IMR-90 (cell line): ENCODE results near the gene TPRKB. TPM values are rescaled to one million over a fixed set of nuclear protein-coding genes. Genes with fewer than 3 reads are reported as not detected.
"Not testable (repeated sequence)": the region's sequence is repeated elsewhere in the genome, so short reads cannot be mapped to it uniquely, and the experiment has no call there.

Experiments used
- ATAC-seq: fragments of 200-7000 bp; cut with Tn5 transposase; 2 replicates; pipeline ENCODE4 v1.9.1; 2020; ENCODE audit warnings: low read depth, mild to moderate bottlenecking, moderate library complexity
- BruUV-seq: library from RNA; stranded (reverse); fragments of 400-500 nt; replicated peaks from 2 replicates; lab custom pipeline; 2021; lab: Mats Ljungman, UMichigan
- CTCF ChIA-PET: fragments of 300-600 bp; formaldehyde crosslinking; extraction: SDS; loops from one replicate; lab custom pipeline; 2021; ENCODE audit warnings: antibody characterized with exemption; lab: Yijun Ruan, JAX
- POLR2A ChIA-PET: fragments of 300-600 bp; sonication (Branson Sonifier 250); formaldehyde crosslinking; loops from one replicate; lab custom pipeline; 2022; ENCODE audit warnings: antibody characterized with exemption; ENCODE audit not compliant: unreplicated experiment; lab: Charles Lee
- DNase-seq: peaks from one replicate; pipeline ENCODE4 v3.0.0; 2013
- H2AFZ ChIP-seq: replicated peaks from 2 replicates; pipeline ENCODE3; 2013; ENCODE audit warnings: low read length, mild to moderate bottlenecking; ENCODE audit not compliant: poor library complexity
- H2AK5ac ChIP-seq: 2 replicates; pipeline ENCODE4 v1.6.1; 2013; ENCODE audit warnings: low read depth, low read length, inconsistent platforms
- H2AK9ac ChIP-seq: replicated peaks from 2 replicates; pipeline ENCODE3; 2013; ENCODE audit warnings: mild to moderate bottlenecking, low read depth, low read length, moderate library complexity; ENCODE audit not compliant: poor library complexity
- H2BK120ac ChIP-seq: 2 replicates; pipeline ENCODE4 v1.6.1; 2013; ENCODE audit warnings: low read depth, low read length, inconsistent platforms
- H2BK15ac ChIP-seq: 3 replicates; pipeline ENCODE4 v1.6.1; 2013; ENCODE audit warnings: low read depth, low read length, inconsistent platforms
- H2BK20ac ChIP-seq: 2 replicates; pipeline ENCODE4 v1.6.1; 2013; ENCODE audit warnings: low read depth, mild to moderate bottlenecking, inconsistent platforms, low read length, moderate library complexity
- H2BK5ac ChIP-seq: 2 replicates; pipeline ENCODE4 v1.6.1; 2013; ENCODE audit warnings: mild to moderate bottlenecking, low read depth, low read length, inconsistent platforms; ENCODE audit not compliant: poor library complexity, severe bottlenecking
- H3K14ac ChIP-seq: replicated peaks from 2 replicates; pipeline ENCODE4 v1.6.1; 2013; ENCODE audit warnings: low read depth, low read length, inconsistent platforms
- H3K18ac ChIP-seq: 2 replicates; pipeline ENCODE4 v1.6.1; 2013; ENCODE audit warnings: low read depth, low read length, control low read depth
- H3K23ac ChIP-seq: 2 replicates; pipeline ENCODE4 v1.6.1; 2013; ENCODE audit warnings: low read depth, low read length, inconsistent platforms
- H3K27ac ChIP-seq: 2 replicates; pipeline ENCODE4 v1.5.1; 2013; ENCODE audit warnings: mild to moderate bottlenecking, control low read depth, low read length; ENCODE audit not compliant: insufficient read depth
- H3K27me3 ChIP-seq: 2 replicates; pipeline ENCODE4 v1.6.1; 2013; ENCODE audit warnings: low read length; ENCODE audit not compliant: control insufficient read depth, insufficient read depth
- H3K36me3 ChIP-seq: 2 replicates; pipeline ENCODE4 v1.6.1; 2013; ENCODE audit warnings: low read length, mixed read lengths; ENCODE audit not compliant: control insufficient read depth, insufficient read depth
- H3K4ac ChIP-seq: 2 replicates; pipeline ENCODE4 v1.6.1; 2013; ENCODE audit warnings: low read depth, low read length, inconsistent platforms
- H3K4me1 ChIP-seq: 2 replicates; pipeline ENCODE4 v1.6.1; 2013; ENCODE audit warnings: low read length, mixed read lengths; ENCODE audit not compliant: control insufficient read depth, insufficient read depth
- H3K4me2 ChIP-seq: 2 replicates; pipeline ENCODE4 v1.6.1; 2013; ENCODE audit warnings: low read depth, mild to moderate bottlenecking, control low read depth, low read length, moderate library complexity
- H3K4me3 ChIP-seq: 2 replicates; pipeline ENCODE4 v1.5.1; 2013; ENCODE audit warnings: low read depth, mild to moderate bottlenecking, control low read depth, low read length, moderate library complexity; ENCODE audit not compliant: insufficient read depth
- H3K56ac ChIP-seq: 2 replicates; pipeline ENCODE4 v1.6.1; 2013; ENCODE audit warnings: low read length, inconsistent platforms; ENCODE audit not compliant: insufficient read depth; ENCODE audit errors: extremely low read depth
- H3K79me1 ChIP-seq, 2 experiments: 2 replicates each; pipeline ENCODE4 v1.6.1; 2013; ENCODE audit warnings: low read length in 2 of 2, inconsistent platforms in 1 of 2, low read depth in 1 of 2
- H3K9ac ChIP-seq: 2 replicates; pipeline ENCODE4 v1.6.1; 2013; ENCODE audit warnings: low read depth, low read length, control low read depth
- H3K9me1 ChIP-seq: 2 replicates; pipeline ENCODE4 v1.6.1; 2013; ENCODE audit warnings: low read length, inconsistent platforms; ENCODE audit not compliant: insufficient read depth
- H3K9me3 ChIP-seq: 2 replicates; pipeline ENCODE4 v1.6.1; 2013; ENCODE audit warnings: low read length; ENCODE audit not compliant: control insufficient read depth, insufficient read depth
- H4K20me1 ChIP-seq: 2 replicates; pipeline ENCODE4 v1.6.1; 2013; ENCODE audit warnings: low read length, inconsistent platforms; ENCODE audit not compliant: insufficient read depth
- H4K5ac ChIP-seq: 2 replicates; pipeline ENCODE4 v1.6.1; 2013; ENCODE audit warnings: mild to moderate bottlenecking, low read depth, low read length, control low read depth
- H4K8ac ChIP-seq, 2 experiments: 2 replicates each; pipeline ENCODE4 v1.6.1; 2013; ENCODE audit warnings: low read depth in 2 of 2, low read length in 2 of 2, control low read depth in 1 of 2, inconsistent platforms in 1 of 2
- H4K91ac ChIP-seq: 2 replicates; pipeline ENCODE4 v1.6.1; 2013; ENCODE audit warnings: low read depth, low read length, inconsistent platforms; ENCODE audit not compliant: insufficient read depth
- CEBPB ChIP-seq: IDR thresholded peaks from 2 replicates; pipeline ENCODE4 v1.6.1; 2012; ENCODE audit warnings: low read depth, low read length, improper control_type of control experiment
- ELK1 ChIP-seq: fragments of 150-350 bp; IDR thresholded peaks from 2 replicates; pipeline ENCODE4 v1.6.1; 2016; ENCODE audit warnings: low read depth, mild to moderate bottlenecking, low read length, moderate library complexity, borderline replicate concordance
- MAFK ChIP-seq: IDR thresholded peaks from 2 replicates; pipeline ENCODE4 v1.6.1; 2012; ENCODE audit warnings: low read depth, low read length, improper control_type of control experiment
- MXI1 ChIP-seq: IDR thresholded peaks from 2 replicates; pipeline ENCODE4 v1.6.1; 2012; ENCODE audit warnings: low read depth, mild to moderate bottlenecking, low read length, moderate library complexity, borderline replicate concordance
- RAD21 ChIP-seq: IDR thresholded peaks from 2 replicates; pipeline ENCODE4 v1.6.1; 2012; ENCODE audit warnings: low read length, improper control_type of control experiment
- RFX5 ChIP-seq: IDR thresholded peaks from 2 replicates; pipeline ENCODE4 v1.8.0; 2012; ENCODE audit warnings: low read depth, mild to moderate bottlenecking, low read length, moderate library complexity
- WGBS, 2 experiments: methylation state at CpG; one replicate each; pipeline versions ENCODE4 v1.1.5 to v1.1.7; 2013; ENCODE audit warnings: missing lambda C conversion rate in 2 of 2; ENCODE audit not compliant: insufficient read length in 1 of 2; ENCODE audit errors: extremely low coverage in 2 of 2; 5-methylcytosine and 5-hydroxymethylcytosine counted together
- dilution Hi-C: fragments of 300-500 bp; cut with HindIII; formaldehyde crosslinking; loops from one replicate; pipeline ENCODE4 v1.14.3; 2018; ENCODE audit warnings: low sequenced_read_pairs; ENCODE audit not compliant: unreplicated experiment
- in situ Hi-C: fragments of 300-500 bp; cut with MboI; formaldehyde crosslinking; loops from 3 replicates; pipeline ENCODE4 v1.14.3; 2019; ENCODE audit warnings: low sequenced_read_pairs, inconsistent platforms, mixed read lengths
- intact Hi-C: fragments of 100-400 bp; cut with micrococcal nuclease; formaldehyde crosslinking; loops from 2 replicates; pipeline ENCODE4 v1.10.0; 2022
- polyA plus RNA-seq, 3 experiments: library from polyadenylated mRNA; depleted of rRNA; stranded (reverse); fragments of >200 nt; gene quantifications; 2 replicates each; pipeline ENCODE4 v1.2.3, GENCODE V29; 2012; ENCODE audit warnings: low replicate concordance in 1 of 3
- total RNA-seq: library from RNA; depleted of rRNA; stranded (reverse); fragments of >200 nt; gene quantifications from 2 replicates; pipeline ENCODE4 v1.2.3, GENCODE V29; 2012

Gene TPRKB
- total and polyA plus RNA-seq, 2 of the 4 experiments (the other 2 are of a cell fraction), result 35.3 to 37.6 TPM

- in situ Hi-C loops, result no loop called here
- Histone ChIP-seq H4K20me1 (no peaks in the 10 kb centered on the region), H3K18ac (no peak overlapping the region), H3K23ac (no peak overlapping the region), H3K9ac (no peak overlapping the region), H3K9me3 (no peaks in the 10 kb centered on the region), H3K4me2 (no peak overlapping the region), H2AK5ac (no peak overlapping the region), H2BK15ac (no peak overlapping the region), H4K91ac (no peak overlapping the region), H3K56ac (no peak overlapping the region), H2BK5ac (no peak overlapping the region), H3K36me3 (no peaks in the 10 kb centered on the region), H2AK9ac (no peak overlapping the region), H2BK120ac (no peak overlapping the region), H3K79me1 (no peaks in the 10 kb centered on the region), H3K27ac (no peak overlapping the region), H3K4me3 (no peak overlapping the region), H3K14ac (no peak overlapping the region), H4K8ac (no peak overlapping the region), H2AFZ (no peak overlapping the region), H3K4ac (no peak overlapping the region), H4K5ac (no peak overlapping the region), H2BK20ac (no peak overlapping the region), H3K27me3 (peaks cover 21% of the 10 kb centered on the region), H3K4me1 (no peaks in the 10 kb centered on the region), H3K9me1 (no peaks in the 10 kb centered on the region)
- no peak for TF ChIP-seq RAD21
- TF ChIP-seq MAFK, result no peak
- TF ChIP-seq CEBPB, result no peak
- TF ChIP-seq RFX5, result no peak
- TF ChIP-seq MXI1, result no peak
- no peak for TF ChIP-seq ELK1
- no TSS peak for BruUV-seq
- ChIA-PET CTCF (no interaction called here), POLR2A (no interaction called here)
- intact Hi-C loops, result no loop called here
- 54% methylated on average over 3 of the region's 8 CpGs; no CpG with 5 or more reads in 1 of the 2 experiments for WGBS, 2 experiments
- ATAC-seq, result no peak
- dilution Hi-C loops, result no loop called here
- DNase-seq, result no peak
Observed at GRCh38 chr2:73701968-73702665, 35.0 kb downstream of the TPRKB start.

- H2BK120ac ChIP-seq, ATAC-seq, in situ Hi-C loops, H2AK9ac ChIP-seq, H3K9me1 ChIP-seq, H4K8ac ChIP-seq, H3K18ac ChIP-seq, H3K4me2 ChIP-seq, H2AFZ ChIP-seq, H4K5ac ChIP-seq, H3K9ac ChIP-seq, H3K4me1 ChIP-seq, H2AK5ac ChIP-seq, H4K91ac ChIP-seq, H3K4me3 ChIP-seq, H3K9me3 ChIP-seq, POLR2A ChIA-PET, H4K20me1 ChIP-seq, dilution Hi-C loops, DNase-seq, H2BK20ac ChIP-seq, H3K56ac ChIP-seq, H3K14ac ChIP-seq, H2BK15ac ChIP-seq, H3K36me3 ChIP-seq, H2BK5ac ChIP-seq, intact Hi-C loops, H3K4ac ChIP-seq, H3K27ac ChIP-seq, BruUV-seq, H3K79me1 ChIP-seq, CTCF ChIA-PET, H3K23ac ChIP-seq: not testable (repeated sequence)
- WGBS, 2 experiments, result no CpG with 5 or more reads among the region's 3 CpGs
- peaks cover 15% of the 10 kb centered on the region for H3K27me3 ChIP-seq
Observed at GRCh38 chr2:73701448-73701765, 35.7 kb downstream of the TPRKB start.
